ENCODE measurements around the gene OR1L6.

OR1L6 gene

GRCh38 chr9:122788831-122789230 lies 46.7 kb downstream of the OR1L6 start, which contains the start of gene OR5C1:
Gene OR5C1 (plus strand): TSS chr9:122788933. CDS start chr9:122788933, 0 bp downstream.
- no peak for DNase-seq (ENCODE audit: low read depth)
- H3K4me3 ChIP-seq (ENCODE audit: low read length), result no peak within 1 kb of the TSS
- no peak for TF ChIP-seq CTCF (conservative IDR thresholded peaks at IDR 0.05; ENCODE audit: low read length)

DNA sequence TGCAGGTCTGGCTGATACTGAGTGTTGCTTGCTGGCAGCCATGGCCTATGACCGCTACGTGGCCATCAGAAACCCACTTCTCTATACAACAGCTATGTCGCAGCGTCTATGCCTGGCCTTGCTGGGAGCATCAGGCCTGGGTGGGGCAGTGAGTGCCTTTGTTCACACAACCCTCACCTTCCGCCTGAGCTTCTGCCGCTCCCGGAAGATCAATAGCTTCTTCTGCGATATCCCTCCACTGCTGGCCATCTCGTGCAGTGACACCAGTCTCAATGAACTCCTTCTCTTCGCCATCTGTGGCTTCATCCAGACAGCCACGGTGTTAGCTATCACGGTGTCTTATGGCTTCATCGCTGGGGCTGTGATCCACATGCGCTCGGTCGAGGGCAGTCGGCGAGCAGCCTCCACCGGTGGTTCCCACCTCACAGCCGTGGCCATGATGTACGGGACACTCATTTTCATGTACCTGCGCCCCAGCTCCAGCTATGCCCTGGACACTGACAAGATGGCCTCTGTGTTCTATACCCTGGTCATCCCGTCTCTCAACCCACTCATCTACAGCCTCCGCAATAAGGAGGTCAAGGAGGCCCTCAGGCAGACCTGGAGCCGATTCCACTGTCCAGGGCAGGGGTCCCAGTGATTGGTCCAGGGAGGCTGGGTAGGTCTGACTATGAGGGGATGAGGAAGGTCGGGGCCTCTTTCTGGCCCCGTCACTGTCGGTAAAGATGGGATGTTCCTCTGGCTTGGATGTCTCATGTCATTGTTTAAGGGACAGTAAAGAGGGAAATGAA lies 47.3 kb downstream of the OR1L6 start:
- no peak overlapping the region for H3K4me3 ChIP-seq (ENCODE audit: low read length)
- TF ChIP-seq CTCF (conservative IDR thresholded peaks at IDR 0.05; ENCODE audit: low read length), result no peak
- no peak for DNase-seq (ENCODE audit: low read depth)

- TF ChIP-seq CTCF (conservative IDR thresholded peaks at IDR 0.05; ENCODE audit: low read length), result no peak
- no peak for DNase-seq (ENCODE audit: low read depth)
- no peak overlapping the region for H3K4me3 ChIP-seq (ENCODE audit: low read length)
Measured at GRCh38 chr9:122791872-122792669, 50.0 kb downstream of the OR1L6 start.

DNA sequence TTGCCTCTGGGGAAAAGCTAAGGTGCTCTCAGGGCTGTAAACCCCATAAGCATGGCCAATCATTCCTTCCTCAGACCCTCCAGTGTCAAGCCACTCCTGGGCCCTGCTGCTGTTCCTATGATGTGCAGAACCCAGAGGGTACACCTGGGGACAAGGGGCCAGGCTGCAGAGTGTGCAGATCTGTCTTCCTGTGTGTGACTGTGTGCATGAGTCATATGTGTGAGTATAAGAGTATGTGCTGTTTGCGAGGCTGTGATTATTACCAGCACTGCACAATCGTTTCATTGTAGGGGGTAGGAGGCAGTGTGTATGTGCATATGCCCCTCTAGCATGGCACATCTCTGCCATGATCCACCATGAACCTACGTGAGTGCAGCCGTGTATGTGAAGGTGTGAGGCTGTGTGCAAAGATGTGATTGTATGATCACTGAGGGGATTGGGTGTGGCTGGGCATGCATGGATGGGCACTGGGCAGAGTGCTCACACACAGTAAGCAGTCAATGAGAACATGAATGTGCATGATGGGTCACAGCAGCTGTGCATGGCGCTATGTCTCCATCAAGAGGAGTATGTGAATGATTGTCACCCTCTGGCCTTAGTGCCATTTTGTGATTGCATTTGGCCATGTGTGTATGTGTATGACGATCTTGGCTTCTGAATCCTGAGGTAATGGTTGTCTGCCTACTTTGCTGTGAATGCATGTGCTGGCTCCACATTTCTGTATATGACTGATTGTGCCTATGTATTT lies 55.4 kb downstream of the OR1L6 start:
- no peak for TF ChIP-seq CTCF (conservative IDR thresholded peaks at IDR 0.05; ENCODE audit: low read length)
- DNase-seq (ENCODE audit: low read depth), result no peak
- H3K4me3 ChIP-seq (ENCODE audit: low read length), result no peak overlapping the region

Measured in AG10803 (cell line).